ENCODE measurements around the gene HNRNPUL2.
A peak's percentile ranks its signal among the peaks of the same experiment; 100 is the strongest.
"Not testable (repeated sequence)": the region's sequence is repeated elsewhere in the genome, so short reads cannot be mapped to it uniquely, and the experiment has no call there.

Gene HNRNPUL2

DNA sequence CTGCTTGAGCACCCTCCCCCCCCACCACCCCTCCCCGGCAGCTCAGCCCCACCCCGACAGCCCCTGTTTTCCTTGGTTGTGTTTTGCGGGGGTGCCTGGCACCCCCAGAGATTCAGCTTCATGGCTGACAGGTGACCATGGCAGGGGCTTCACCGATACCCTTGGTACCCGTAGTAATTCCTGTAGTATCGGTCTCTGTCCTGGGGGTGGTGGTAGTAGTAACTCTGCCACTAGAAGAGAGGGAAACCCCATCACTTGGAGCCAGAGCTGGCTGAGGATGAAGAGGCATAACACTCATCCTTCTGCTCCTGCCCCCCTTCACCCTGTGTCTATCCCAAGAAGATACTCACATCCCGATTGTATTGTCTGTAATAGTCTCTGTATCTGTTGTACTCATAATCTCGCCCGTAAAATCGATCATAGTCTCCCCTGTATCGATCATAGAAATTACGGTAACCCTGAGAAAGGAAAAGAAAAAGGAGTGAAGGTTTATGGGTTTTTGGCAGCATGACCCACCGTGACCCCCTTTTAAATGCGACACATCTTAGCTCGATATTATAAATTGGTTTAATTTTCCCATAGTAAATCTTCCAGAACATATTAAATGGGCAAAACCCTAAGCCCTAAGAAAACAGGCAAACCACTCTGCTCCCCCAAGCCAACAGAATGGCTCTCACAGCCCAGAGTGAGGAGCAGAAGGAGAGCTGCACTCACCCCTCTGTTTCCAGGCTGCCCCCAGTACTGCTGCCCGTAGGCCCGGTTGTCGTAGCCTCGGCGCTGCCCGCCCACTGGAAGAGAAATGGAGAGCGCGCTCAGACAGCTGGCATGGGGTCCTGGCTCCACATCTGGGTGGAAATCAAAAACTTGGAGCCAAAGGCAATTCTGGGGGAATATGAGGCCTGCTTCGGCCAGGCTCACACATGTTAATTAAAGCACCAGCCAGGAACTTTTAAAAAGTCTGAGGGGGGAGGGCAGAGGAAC lies 11.8 kb downstream of the HNRNPUL2 start:
- no peak for DNase-seq
- no peak for TF ChIP-seq POLR2A (IDR thresholded peaks at IDR 0.05; ENCODE audit: low read length)
- TF ChIP-seq GATA1 (IDR thresholded peaks at IDR 0.05; ENCODE audit: low read depth, low read length), result no peak

DNA sequence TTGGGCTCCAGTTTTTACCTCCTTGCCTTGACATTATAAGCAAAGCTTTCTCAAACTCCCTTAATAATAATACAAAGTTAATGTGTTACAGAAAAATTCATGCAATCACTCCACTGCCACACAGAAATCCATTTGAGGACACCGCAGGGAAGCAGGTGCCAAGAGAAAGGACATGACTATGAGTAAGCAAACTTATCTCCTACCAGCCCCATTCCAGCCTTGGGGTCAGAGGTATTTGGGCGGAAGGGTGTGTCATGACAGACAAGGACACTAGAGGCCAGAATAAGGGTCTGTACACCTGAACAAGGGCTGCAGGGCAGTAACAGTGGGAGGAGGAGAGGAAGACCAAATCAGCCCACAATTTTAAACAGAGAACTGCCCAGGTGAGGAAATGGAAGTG lies 13.9 kb downstream of the HNRNPUL2 start:
- peak in 1 of 2 experiments; percentile 41 for DNase-seq
- TF ChIP-seq GATA1 (IDR thresholded peaks at IDR 0.05; ENCODE audit: low read depth, low read length) (no peak), POLR2A (IDR thresholded peaks at IDR 0.05; ENCODE audit: low read length) (no peak)

- DNase-seq, result no peak
- no peak for TF ChIP-seq POLR2A (IDR thresholded peaks at IDR 0.05; ENCODE audit: low read length)
- TF ChIP-seq GATA1 (IDR thresholded peaks at IDR 0.05; ENCODE audit: low read depth, low read length), result no peak
Measured at GRCh38 chr11:62712861-62713260, 14.4 kb downstream of the HNRNPUL2 start.

- TF ChIP-seq POLR2A (IDR thresholded peaks at IDR 0.05; ENCODE audit: low read length), result no peak
- TF ChIP-seq GATA1 (IDR thresholded peaks at IDR 0.05; ENCODE audit: low read depth, low read length), result no peak
- DNase-seq, result no peak
Measured at GRCh38 chr11:62712276-62712812, 14.9 kb downstream of the HNRNPUL2 start.

GRCh38 chr11:62710001-62710345 lies 17.3 kb downstream of the HNRNPUL2 start:
- DNase-seq, result peak; percentile 67 to 74
- TF ChIP-seq POLR2A (IDR thresholded peaks at IDR 0.05; ENCODE audit: low read length), result no peak

DNA sequence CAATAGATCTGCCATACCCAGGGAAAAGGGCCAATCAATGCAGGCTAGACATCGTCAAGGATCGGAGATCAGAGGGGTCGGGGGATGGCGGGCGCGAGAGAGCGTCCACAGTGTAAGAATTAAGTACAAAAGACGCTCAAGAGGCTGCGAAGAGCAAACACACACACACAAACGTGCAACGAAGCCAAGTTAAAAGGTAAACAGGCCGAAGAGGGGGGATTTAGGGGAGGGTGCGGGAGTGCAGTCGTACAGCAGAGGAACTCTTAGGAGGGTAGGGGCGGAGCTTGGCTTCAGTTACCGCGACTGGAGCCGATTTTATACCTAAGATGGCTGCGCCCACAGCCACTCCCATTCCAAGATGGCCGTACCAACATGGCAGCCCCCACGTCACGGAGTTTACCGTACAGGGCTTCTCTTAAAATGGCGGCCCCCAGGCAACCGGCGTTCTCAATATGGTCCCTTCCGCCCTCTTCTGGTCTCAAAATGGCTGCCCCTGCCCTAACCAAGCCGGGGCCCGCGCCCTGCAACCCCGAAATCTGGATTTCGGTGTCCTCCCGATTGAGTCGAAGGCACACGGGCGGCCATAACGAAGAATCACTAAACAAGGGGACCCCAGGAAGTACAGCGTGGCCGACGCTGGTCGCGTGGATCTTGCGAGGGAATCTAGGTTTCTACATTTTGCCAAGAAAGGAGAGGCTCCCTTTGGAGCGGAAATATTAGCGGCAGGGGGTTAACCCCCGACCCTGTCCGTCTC lies 17.8 kb downstream of the HNRNPUL2 start:
- TF ChIP-seq GATA1 (IDR thresholded peaks at IDR 0.05; ENCODE audit: low read depth, low read length) (no peak), POLR2A (IDR thresholded peaks at IDR 0.05; ENCODE audit: low read length) (peak; percentile 84)
- DNase-seq, result peak; percentile 98 to 99

- no peak for TF ChIP-seq GATA1 (IDR thresholded peaks at IDR 0.05; ENCODE audit: low read depth, low read length)
- no peak for TF ChIP-seq POLR2A (IDR thresholded peaks at IDR 0.05; ENCODE audit: low read length)
- peak; percentile 70 to 72 for DNase-seq
Measured at GRCh38 chr11:62708793-62709192, 18.5 kb downstream of the HNRNPUL2 start.

GRCh38 chr11:62708392-62708791 lies 18.9 kb downstream of the HNRNPUL2 start:
- no peak for TF ChIP-seq GATA1 (IDR thresholded peaks at IDR 0.05; ENCODE audit: low read depth, low read length)
- no peak for TF ChIP-seq POLR2A (IDR thresholded peaks at IDR 0.05; ENCODE audit: low read length)

DNA sequence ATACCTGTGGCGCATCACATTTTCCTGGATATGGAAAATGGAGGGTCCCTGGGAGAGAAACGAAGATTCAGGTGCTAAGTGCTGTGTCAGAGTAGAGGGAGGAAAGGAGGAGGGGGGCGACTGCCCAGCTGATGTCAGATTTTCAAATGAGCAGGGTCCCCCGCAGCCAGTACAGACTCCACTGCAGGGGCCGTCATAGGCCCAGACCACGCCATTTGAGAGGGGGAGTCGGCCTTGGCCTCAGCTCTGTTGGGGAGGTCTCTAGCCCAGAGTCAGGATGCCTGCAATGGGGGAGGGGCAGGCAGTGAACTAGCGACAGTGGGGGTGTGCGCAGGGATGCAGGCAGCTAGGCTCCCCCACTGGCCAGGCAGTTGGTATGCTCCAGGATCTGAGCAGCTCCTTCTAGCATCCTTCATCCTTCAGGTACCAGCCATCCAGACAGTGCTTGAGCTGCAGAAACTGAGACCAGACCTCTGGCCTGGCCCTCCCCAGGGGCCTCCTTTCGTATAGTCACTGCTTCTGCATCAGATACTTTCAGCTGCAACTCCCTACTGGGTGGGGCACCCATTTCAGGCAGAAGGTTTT lies 19.9 kb downstream of the HNRNPUL2 start, which contains the start of the genes BSCL2 and GNG3:
BSCL2 (minus strand) TSS at position 148 of the 585 bp plus-strand sequence. CDS start 229 bp downstream, outside the sequence.
GNG3 (plus strand) TSS at position 400 of the 585 bp plus-strand sequence. CDS start 620 bp downstream, outside the sequence.
- no peak for TF ChIP-seq POLR2A (IDR thresholded peaks at IDR 0.05; ENCODE audit: low read length)
- TF ChIP-seq GATA1 (IDR thresholded peaks at IDR 0.05; ENCODE audit: low read depth, low read length), result no peak
- DNase-seq, result peak; percentile 59 to 67

More at GRCh38 chr11:62708392-62708791, 18.9 kb downstream of the HNRNPUL2 start:
- DNase-seq, result peak; percentile 61 to 75

DNA sequence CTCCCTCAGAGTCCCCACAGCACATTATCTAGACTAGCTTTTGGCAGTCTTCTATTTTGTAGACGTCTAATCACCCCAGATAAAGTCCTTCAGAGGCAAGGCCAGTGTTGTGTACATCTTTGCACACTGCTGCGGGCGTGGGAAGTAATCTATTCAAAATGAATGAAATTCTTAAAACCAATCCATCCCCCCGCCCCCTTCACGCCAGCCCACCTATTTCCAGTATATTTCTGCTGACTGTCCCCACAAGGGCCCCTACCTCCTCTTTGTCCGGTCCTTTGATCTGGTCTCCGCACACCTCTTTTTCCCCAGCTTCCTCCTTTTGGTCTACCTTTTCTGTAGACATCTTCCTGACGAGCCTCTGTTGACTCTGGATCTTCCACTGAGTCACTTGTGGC lies 20.4 kb downstream of the HNRNPUL2 start:
- TF ChIP-seq POLR2A (IDR thresholded peaks at IDR 0.05; ENCODE audit: low read length), result no peak
- TF ChIP-seq GATA1 (IDR thresholded peaks at IDR 0.05; ENCODE audit: low read depth, low read length), result no peak
- no peak for DNase-seq

GRCh38 chr11:62705880-62706849 lies 21.1 kb downstream of the HNRNPUL2 start:
- peak; percentile 97 to 98 for DNase-seq

GRCh38 chr11:62705413-62705812 lies 21.8 kb downstream of the HNRNPUL2 start:
- no peak for TF ChIP-seq GATA1 (IDR thresholded peaks at IDR 0.05; ENCODE audit: low read depth, low read length)
- TF ChIP-seq POLR2A (IDR thresholded peaks at IDR 0.05; ENCODE audit: low read length), result no peak
- peak; percentile 64 to 71 for DNase-seq

More at GRCh38 chr11:62705880-62706849, 21.1 kb downstream of the HNRNPUL2 start:
- TF ChIP-seq POLR2A (IDR thresholded peaks at IDR 0.05; ENCODE audit: low read length) (peak; percentile 80), GATA1 (IDR thresholded peaks at IDR 0.05; ENCODE audit: low read depth, low read length) (no peak)

GRCh38 chr11:62703921-62704320 lies 23.3 kb downstream of the HNRNPUL2 start:
- DNase-seq, result not testable (repeated sequence)
